GM12873 (cell line): Measurements from ENCODE around the gene NUP210.

Experiments used
- TF ChIP-seq, protein P1 (sequence below): IDR thresholded peaks from 2 replicates; pipeline ENCODE4 v1.5.1; 2012; ENCODE audit warnings: low read depth, mild to moderate bottlenecking, moderate library complexity, low read length, control low read depth; ENCODE audit not compliant: insufficient read depth; ENCODE audit errors: missing control alignments

Gene NUP210

DNA sequence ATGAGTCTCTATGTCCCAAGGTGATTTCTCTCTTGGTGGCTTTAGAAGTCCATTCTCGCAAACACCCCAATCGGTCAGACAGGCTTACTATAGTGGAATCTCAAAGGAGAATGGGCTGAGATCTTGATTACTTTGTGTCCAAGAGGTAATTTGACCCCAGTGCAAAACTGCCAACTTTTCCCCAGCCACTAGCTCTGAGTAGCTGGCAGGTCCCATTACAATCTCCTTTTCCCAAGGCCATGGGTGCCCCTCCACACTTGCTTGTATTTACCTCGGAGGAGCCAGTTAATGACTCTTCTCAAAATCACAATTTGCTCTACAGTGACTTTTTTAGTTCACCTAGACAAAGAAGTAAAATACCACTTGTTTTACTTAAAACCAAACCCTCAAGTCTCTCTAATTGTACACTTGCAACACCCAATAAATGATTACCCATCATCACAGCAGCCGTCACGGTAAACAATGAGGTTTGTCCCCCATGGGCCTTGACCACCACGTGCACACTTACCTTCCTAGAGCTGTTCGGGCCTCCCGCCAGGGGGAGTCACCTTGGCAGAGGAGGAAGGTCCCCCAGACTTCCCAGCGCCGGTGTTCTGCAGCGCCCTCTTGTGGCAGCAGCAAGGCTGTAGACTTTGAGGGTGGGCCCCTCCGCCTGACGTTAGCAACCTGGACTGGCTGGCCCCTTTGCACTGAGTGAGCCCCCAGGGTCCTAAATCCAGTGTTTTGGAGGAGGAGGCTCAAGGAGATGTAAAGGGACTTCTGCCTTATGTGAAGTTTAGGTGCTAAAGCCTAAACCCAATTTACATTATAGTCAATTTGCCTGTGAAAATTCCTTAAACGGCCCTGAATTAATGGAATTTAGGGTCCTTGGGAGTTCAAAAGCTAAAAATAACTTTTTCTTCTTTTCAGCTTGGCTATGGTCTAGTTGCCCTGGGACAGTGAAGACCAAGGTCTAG, 41.3 kb upstream of the NUP210 start:
- TF ChIP-seq, protein P1, sequence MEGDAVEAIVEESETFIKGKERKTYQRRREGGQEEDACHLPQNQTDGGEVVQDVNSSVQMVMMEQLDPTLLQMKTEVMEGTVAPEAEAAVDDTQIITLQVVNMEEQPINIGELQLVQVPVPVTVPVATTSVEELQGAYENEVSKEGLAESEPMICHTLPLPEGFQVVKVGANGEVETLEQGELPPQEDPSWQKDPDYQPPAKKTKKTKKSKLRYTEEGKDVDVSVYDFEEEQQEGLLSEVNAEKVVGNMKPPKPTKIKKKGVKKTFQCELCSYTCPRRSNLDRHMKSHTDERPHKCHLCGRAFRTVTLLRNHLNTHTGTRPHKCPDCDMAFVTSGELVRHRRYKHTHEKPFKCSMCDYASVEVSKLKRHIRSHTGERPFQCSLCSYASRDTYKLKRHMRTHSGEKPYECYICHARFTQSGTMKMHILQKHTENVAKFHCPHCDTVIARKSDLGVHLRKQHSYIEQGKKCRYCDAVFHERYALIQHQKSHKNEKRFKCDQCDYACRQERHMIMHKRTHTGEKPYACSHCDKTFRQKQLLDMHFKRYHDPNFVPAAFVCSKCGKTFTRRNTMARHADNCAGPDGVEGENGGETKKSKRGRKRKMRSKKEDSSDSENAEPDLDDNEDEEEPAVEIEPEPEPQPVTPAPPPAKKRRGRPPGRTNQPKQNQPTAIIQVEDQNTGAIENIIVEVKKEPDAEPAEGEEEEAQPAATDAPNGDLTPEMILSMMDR: peak; percentile 86

DNA sequence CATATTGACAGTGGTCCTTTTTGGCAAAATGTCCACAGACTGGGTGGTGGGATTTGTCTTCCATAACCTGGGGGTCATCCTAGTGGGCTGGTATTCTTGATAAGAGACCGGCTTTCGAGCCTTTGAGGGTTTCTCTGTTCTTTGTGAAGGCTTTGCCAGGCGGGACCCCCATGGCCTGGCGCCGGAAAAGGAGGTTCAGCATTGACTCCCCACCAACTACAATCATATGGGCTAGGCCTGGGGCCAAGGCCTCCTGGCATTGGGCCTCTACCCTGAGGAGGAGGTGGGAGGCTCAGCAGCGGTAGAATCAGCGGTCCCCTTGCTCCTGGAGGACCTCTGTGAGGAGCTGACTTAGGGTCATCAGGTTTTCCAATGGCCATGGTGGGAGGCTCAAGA, 40.2 kb upstream of the NUP210 start:
- TF ChIP-seq, protein P1: no peak

DNA sequence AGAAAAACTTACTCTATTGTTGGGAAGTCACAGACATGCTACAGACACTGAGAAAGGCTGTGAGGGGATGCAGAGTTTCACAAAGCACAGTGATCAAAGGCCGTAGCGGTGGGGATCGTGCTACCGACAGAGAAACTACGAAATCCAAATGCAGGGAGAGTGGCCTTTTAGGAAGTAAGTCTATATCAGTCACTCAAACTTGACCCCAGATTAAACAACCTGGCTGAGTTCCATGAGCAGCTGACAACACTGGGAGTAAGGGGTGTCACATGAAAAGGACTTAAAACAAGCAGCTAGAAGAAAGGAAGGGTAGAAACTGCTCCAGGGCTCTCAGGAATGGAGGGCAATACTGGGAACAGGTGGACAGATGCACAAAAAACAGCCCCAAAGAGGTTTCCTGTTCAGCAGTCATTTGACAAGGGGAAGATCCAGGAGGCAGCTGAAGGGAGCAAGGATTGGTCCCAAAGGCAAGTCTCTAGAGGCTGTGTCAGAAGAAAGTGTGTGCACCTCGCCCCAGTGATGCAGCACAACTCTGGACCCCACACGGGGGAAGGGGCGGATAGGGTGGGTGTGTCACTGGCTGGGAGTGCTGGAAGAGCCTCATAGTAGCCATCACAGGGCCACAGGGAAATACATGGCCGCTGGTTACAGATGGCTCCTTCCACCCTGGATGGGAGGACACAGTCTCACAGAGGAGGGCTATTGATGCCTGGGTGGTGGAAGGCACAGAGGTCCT, 39.7 kb upstream of the NUP210 start:
- TF ChIP-seq, protein P1: no peak

DNA sequence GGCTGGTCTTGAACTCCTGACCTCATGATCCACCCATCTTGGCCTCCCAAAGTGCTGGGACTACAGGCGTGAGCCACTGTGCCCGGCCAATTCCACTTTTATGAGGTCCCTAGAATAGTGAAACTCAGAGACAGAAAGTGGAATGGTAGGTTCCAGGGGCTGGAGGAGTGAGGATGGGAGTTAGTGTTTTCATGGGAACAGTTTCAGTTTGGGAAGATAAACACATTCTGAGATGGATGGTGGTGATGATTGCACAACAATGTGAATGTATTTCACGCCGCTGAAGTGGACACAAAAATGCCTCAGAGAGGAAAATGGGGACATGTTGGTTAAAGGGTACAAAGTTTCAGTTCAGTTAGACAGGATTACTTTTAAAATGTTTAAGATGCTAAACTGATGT, 37.5 kb upstream of the NUP210 start:
- TF ChIP-seq, protein P1: no peak

DNA sequence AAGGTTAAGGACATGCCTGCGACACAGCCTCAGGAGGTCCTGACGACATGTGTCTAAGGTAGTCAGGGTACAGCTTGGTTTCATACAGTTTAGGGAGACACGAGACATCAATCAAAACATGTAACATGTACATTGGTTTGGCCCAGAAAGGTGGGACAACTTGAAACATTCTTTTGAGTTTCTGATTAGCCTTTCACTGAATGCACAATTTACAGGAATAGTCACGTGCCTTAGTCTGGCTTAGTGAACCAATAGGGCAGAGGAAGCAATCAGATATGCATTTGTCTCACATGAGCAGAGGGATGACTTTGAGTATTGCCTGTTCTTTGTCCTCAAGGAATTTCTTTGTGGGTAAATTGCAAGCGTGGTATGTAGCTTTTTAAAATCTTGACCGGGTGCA, 35.5 kb upstream of the NUP210 start:
- TF ChIP-seq, protein P1: no peak

DNA sequence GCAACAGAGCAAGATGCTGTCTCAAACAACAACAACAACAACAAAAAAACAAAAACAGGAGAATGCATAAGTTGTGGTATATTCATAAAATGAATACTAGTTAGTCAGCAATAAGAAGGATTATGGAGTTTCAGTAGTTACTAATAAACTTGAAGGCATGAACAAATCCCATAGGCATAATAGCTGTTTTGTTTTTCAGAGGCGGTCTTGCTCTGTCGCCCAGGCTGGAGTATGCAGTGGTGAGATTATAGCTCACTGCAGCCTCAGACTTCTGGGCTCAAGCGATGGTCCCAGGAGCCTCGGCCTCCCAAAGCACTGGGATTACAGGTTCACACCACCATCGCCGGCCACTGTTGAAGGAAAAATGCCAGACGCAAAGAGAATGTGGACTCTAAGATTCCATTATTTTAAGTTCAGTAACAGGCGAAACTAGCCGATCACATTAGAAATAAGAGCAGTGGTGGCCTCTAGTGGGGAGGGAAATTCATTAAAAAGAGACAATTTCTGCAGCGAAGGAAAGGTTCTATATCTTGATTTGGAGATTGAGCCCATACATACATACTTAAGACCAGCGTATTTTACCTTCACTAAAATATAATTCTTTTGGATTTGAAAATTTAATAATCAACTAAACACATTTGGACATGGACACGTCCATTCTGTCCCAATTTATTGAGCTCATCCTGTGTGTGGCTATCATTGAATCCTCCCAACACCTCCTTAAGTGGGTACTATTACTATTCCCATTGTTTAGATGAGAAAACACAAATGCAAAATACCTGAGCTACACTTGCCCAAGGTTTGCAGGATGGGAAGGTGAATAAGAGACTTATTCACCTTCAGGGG, 32.6 kb upstream of the NUP210 start:
- TF ChIP-seq, protein P1: peak; percentile 57
